ENCODE measurements around the gene ALG11. TPM values are rescaled to one million over a fixed set of nuclear protein-coding genes. Genes with fewer than 3 reads are reported as not detected.

The ALG11 gene
- total and polyA plus RNA-seq, 8 donors, result 2.5 to 22.1 (median 14.7) TPM

- FAIRE-seq (no peak), DNase-seq (peak in 1 of 6 donors; percentile 32), ATAC-seq (peak in 2 of 4 donors; percentile 3 to 8)
- peaks cover 18 to 34% (median 23%) of the 10 kb centered on the region in 3 donors for H3K4me1 ChIP-seq
- no peaks in the 10 kb centered on the region for H3K36me3 ChIP-seq
- 64 to 66% methylated on average over 8 of the region's 8 CpGs for WGBS, 2 donors
- no peak for TF ChIP-seq CTCF (IDR thresholded peaks at IDR 0.05)
- no peaks in the 10 kb centered on the region for H3K27me3 ChIP-seq
- intact Hi-C loops (cut with DNase I), result no loop called here
- no peaks in the 10 kb centered on the region for H3K9me3 ChIP-seq
- no peak overlapping the region for H3K4me3 ChIP-seq
- H3K27ac ChIP-seq, result no peak overlapping the region
Observed at GRCh38 chr13:51997641-51998330, 14.4 kb upstream of the ALG11 start.

DNA sequence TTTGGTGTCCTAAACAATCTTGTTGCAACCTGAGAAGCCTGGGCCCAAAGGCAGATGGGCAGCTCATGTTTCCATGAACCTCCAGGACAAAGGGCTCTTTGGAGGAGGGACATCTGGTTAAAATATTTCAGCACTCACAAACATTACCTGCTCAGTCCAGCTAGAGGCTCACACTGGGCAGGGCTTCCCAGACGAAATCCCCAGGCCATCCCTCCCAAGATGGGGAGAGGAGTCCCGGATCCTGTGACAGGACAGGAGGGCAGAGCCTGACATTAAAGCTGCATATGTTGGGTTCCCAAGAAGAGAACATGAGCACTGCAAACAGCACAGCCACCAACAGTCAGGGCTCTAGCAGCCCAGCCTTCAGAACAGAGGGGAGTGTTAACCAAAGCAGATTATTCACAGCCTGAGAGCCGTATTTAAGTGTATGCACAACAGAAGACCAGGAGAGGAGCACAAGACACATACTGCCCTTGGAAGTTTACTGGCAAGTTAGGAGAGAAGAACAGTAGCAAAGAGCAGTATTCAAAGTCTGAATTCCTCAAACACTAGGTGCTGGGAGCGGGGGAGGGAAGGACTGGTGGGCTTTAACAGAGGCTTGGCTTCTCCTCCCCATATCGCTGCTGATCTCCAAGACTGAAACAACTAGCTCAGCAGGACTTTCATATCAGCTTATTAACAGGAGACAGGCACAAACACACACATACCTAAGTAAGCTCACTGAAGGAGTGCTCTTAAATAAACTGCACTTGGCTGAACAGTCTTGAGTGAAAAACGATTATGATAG is 13.3 kb upstream of the ALG11 start:
- FAIRE-seq (no peak), DNase-seq (no peak), ATAC-seq (peak in 2 of 4 donors; percentile 0 to 1)
- no peaks in the 10 kb centered on the region for H3K9me3 ChIP-seq
- H3K27ac ChIP-seq, result peak overlapping the region in 2 of 4 donors; percentile 24 to 53
- intact Hi-C loops (cut with DNase I), result no loop called here
- H3K4me3 ChIP-seq, result no peak overlapping the region
- peaks cover 18 to 34% (median 23%) of the 10 kb centered on the region in 3 donors for H3K4me1 ChIP-seq
- no peak for TF ChIP-seq CTCF (IDR thresholded peaks at IDR 0.05)
- H3K27me3 ChIP-seq, result no peaks in the 10 kb centered on the region
- 17 to 26% methylated on average over 6 of the region's 6 CpGs for WGBS, 2 donors
- no peaks in the 10 kb centered on the region for H3K36me3 ChIP-seq

GRCh38 chr13:51999510-51999911 is 12.7 kb upstream of the ALG11 start:
- Histone ChIP-seq H3K27ac (peak overlapping the region in 2 of 4 donors; percentile 24 to 53), H3K27me3 (no peaks in the 10 kb centered on the region), H3K9me3 (no peaks in the 10 kb centered on the region), H3K4me3 (no peak overlapping the region), H3K4me1 (peaks cover 18 to 34% (median 22%) of the 10 kb centered on the region in 3 donors), H3K36me3 (no peaks in the 10 kb centered on the region)
- FAIRE-seq, result no peak
- WGBS, 2 donors, result 16 to 19% methylated on average over 13 of the region's 13 CpGs
- intact Hi-C loops (cut with DNase I), result no loop called here
- peak; percentile 38 to 58 (median 46) for ATAC-seq
- no peak for TF ChIP-seq CTCF (IDR thresholded peaks at IDR 0.05)
- peak; percentile 62 to 78 (median 67) for DNase-seq

GRCh38 chr13:51999921-52000320 is 12.3 kb upstream of the ALG11 start:
- WGBS, 2 donors, result 56 to 77% methylated on average over 1 of the region's 1 CpG
- Histone ChIP-seq H3K9me3 (no peaks in the 10 kb centered on the region), H3K4me1 (peaks cover 18 to 30% (median 19%) of the 10 kb centered on the region in 3 donors), H3K4me3 (no peak overlapping the region), H3K36me3 (no peaks in the 10 kb centered on the region), H3K27me3 (no peaks in the 10 kb centered on the region), H3K27ac (peak overlapping the region in 1 of 4 donors; percentile 53)
- intact Hi-C loops (cut with DNase I), result loop anchor here in 2 of 3 donors (10.0 kb wide), 1 partner anchor 125 kb away; the partner anchor contains the start of gene NEK5 (in 2 of the 2)
- FAIRE-seq (no peak), DNase-seq (no peak), ATAC-seq (no peak)
- no peak for TF ChIP-seq CTCF (IDR thresholded peaks at IDR 0.05)

All from pancreas (tissue), 10 donors.